Spinal cord (tissue), 10 donors: ENCODE results near the gene NTM. TPM values are rescaled to one million over a fixed set of nuclear protein-coding genes. Genes with fewer than 3 reads are reported as not detected.
"Not testable (repeated sequence)": the region's sequence is repeated elsewhere in the genome, so short reads cannot be mapped to it uniquely, and the experiment has no call there.

Experiments
- DNase-seq, 6 donors: peaks; one replicate each; pipeline versions ENCODE4 v3.0.0 to v3.0.0-alpha.2; 2013 to 2015; ENCODE audit warnings: low spot score in 6 of 6, low read depth in 4 of 6
- H3K27ac ChIP-seq: one replicate; pipeline ENCODE4 v1.5.1; 2013; ENCODE audit warnings: low read depth, low read length, control low read depth
- H3K27me3 ChIP-seq: one replicate; pipeline ENCODE4 v1.6.1; 2013; ENCODE audit warnings: low read length; ENCODE audit not compliant: control insufficient read depth, insufficient read depth
- H3K36me3 ChIP-seq: one replicate; pipeline ENCODE4 v1.6.1; 2013; ENCODE audit warnings: low read length; ENCODE audit not compliant: control insufficient read depth, insufficient read depth
- H3K4me1 ChIP-seq: one replicate; pipeline ENCODE4 v1.6.1; 2013; ENCODE audit warnings: low read length; ENCODE audit not compliant: control insufficient read depth, insufficient read depth
- H3K4me3 ChIP-seq: one replicate; pipeline ENCODE4 v1.5.1; 2013; ENCODE audit warnings: low read depth, low read length, control low read depth
- H3K9me3 ChIP-seq: one replicate; pipeline ENCODE4 v1.6.1; 2013; ENCODE audit warnings: low read length; ENCODE audit not compliant: control insufficient read depth, insufficient read depth
- WGBS: methylation state at CpG from one replicate; pipeline ENCODE4 v1.1.5; 2013; ENCODE audit warnings: missing lambda C conversion rate; ENCODE audit not compliant: insufficient coverage; 5-methylcytosine and 5-hydroxymethylcytosine counted together
- polyA plus RNA-seq, 2 donors: library from polyadenylated mRNA; unstranded; fragments of 120-200 nt; gene quantifications; one replicate each; pipeline ENCODE4 v1.2.1, GENCODE V29; 2013; ENCODE audit not compliant: insufficient read length in 2 of 2
- total RNA-seq, 2 donors: library from RNA; depleted of rRNA in 1 of 2; stranded (reverse); fragments of 120-200 nt in 1 of 2; fragments of >200 nt in 1 of 2; gene quantifications; one replicate each; pipeline versions ENCODE4 v1.2.3 to v1.2.4, GENCODE V29; 2013 to 2014
- donor health status: healthy.

The NTM gene
- total and polyA plus RNA-seq, 4 donors = 69.3 to 181 (median 155) TPM

DNA sequence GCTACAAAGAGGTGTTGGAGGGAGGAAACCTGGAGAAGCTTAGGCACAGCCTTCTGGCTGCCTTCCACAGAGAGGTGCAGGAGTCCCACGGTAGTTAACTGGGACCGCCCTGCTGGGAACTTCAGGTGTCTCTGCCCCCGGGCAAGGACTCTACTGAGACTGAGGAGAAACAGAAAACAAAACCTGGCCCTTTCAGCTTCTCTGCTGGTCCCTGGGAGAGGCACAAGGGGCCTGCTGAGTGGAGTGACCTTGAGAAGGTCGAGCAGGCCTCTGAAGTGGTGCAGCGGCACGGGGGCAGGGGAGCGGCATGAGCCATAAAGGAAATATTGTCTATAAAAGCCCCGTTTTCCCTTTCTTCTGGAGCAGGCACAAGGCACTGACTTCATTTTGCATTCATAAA lies 38.9 kb downstream of the NTM start:
- DNase-seq = no peak
- H3K36me3 ChIP-seq = no peaks in the 10 kb centered on the region
- no peak overlapping the region for H3K4me3 ChIP-seq
- H3K27ac ChIP-seq = no peak overlapping the region
- H3K4me1 ChIP-seq = peaks cover 20% of the 10 kb centered on the region
- H3K9me3 ChIP-seq = no peaks in the 10 kb centered on the region
- no peaks in the 10 kb centered on the region for H3K27me3 ChIP-seq
- WGBS = 47% methylated on average over 8 of the region's 8 CpGs

DNA sequence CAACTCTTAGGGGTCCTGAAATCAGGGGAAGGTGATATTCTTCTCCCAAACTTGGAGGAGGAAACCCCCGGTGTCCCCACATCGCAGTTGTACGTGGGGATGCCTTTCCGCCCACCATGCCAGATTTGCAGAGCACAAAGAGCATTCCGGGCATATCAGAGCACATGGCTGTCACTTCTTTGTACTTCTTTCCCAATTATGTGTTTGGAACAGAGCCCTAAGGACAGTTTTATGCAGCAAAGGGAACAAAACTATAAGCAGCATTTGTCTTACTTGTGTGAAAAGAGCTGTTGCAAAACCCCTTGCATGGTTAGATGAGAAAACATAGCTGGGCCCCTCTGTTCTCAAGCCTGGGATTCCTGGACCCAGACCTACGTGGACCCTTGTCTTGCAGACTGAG lies 41.2 kb downstream of the NTM start:
- 58% methylated on average over 6 of the region's 6 CpGs for WGBS
- peaks cover 20% of the 10 kb centered on the region for H3K4me1 ChIP-seq
- no peak overlapping the region for H3K4me3 ChIP-seq
- no peak overlapping the region for H3K27ac ChIP-seq
- H3K9me3 ChIP-seq = no peaks in the 10 kb centered on the region
- H3K36me3 ChIP-seq = no peaks in the 10 kb centered on the region
- no peaks in the 10 kb centered on the region for H3K27me3 ChIP-seq
- DNase-seq = peak in 1 of 6 donors; percentile 82

DNA sequence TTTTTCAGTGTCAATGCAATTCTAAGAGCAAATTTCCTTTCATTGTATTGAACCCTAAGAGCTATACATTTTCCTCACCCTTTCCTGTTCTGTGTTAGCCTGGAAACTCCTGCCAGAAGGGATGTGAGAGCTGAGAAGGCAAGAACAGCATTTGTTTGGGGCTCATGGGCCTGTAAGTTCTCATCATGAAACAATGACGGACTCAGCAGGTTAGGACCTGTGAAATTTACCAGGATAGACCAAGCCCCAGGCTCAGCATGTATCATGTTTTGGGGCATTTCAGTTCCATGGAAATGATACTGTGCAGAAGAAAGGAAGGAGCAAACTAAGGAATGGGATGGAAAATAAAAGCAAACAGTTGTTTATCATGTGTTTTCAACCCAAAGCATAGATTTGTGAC lies 41.6 kb downstream of the NTM start:
- Histone ChIP-seq H3K27ac (no peak overlapping the region), H3K4me1 (peaks cover 20% of the 10 kb centered on the region), H3K36me3 (no peaks in the 10 kb centered on the region), H3K4me3 (no peak overlapping the region), H3K9me3 (no peaks in the 10 kb centered on the region), H3K27me3 (no peaks in the 10 kb centered on the region)
- 100% methylated on average over 1 of the region's 1 CpG for WGBS
- DNase-seq = no peak

DNA sequence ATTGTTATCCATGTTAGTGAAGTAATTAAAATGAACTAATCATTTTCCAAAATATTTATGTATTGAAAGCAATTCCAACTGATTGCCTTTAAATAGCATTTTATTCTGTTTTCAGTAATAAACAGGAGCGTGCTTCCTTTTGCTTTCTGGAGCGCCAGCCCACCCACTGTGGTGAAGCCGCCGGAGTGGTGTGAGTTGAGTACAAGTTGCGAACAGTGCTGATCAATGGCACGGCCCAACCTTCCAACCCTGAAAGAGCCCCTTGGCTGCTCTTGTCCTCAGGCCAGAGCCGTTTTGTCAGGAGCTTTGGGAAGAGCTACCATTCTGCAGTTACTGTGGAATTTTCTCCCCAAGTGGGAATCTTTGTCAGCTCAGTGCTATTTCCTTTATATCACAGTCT lies 42.8 kb downstream of the NTM start:
- no peak overlapping the region for H3K27ac ChIP-seq
- no peak overlapping the region for H3K4me3 ChIP-seq

DNA sequence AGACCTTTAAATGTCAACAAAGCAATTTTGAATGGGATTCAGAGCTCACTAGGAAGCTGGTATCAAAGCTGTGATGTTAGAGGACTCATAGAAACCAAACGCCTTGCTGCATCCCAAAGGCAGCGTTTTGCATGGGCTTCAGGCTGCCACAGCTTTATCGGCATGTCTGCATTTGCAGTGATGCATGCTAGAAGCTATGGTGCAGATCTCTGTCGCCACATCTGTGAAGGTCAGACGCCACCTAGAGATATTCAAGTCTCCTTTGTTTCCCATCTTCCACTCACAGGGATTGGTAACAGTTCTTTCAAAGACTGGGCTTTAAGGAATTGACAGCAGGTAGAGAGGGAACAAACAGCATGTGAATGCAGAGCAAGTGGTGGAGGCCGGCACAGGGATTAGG lies 47.8 kb downstream of the NTM start:
- no peaks in the 10 kb centered on the region for H3K9me3 ChIP-seq
- H3K27ac ChIP-seq = no peak overlapping the region
- peaks cover 6% of the 10 kb centered on the region for H3K4me1 ChIP-seq
- H3K4me3 ChIP-seq = no peak overlapping the region
- peak in 1 of 6 donors; percentile 82 for DNase-seq
- no peaks in the 10 kb centered on the region for H3K36me3 ChIP-seq
- no peaks in the 10 kb centered on the region for H3K27me3 ChIP-seq
- 65% methylated on average over 3 of the region's 6 CpGs for WGBS

More for the DNA sequence above, 42.8 kb downstream of the NTM start:
- Histone ChIP-seq H3K36me3 (no peaks in the 10 kb centered on the region), H3K9me3 (no peaks in the 10 kb centered on the region), H3K27me3 (no peaks in the 10 kb centered on the region), H3K4me1 (peaks cover 20% of the 10 kb centered on the region)
- no peak for DNase-seq
- 51% methylated on average over 3 of the region's 7 CpGs for WGBS

DNA sequence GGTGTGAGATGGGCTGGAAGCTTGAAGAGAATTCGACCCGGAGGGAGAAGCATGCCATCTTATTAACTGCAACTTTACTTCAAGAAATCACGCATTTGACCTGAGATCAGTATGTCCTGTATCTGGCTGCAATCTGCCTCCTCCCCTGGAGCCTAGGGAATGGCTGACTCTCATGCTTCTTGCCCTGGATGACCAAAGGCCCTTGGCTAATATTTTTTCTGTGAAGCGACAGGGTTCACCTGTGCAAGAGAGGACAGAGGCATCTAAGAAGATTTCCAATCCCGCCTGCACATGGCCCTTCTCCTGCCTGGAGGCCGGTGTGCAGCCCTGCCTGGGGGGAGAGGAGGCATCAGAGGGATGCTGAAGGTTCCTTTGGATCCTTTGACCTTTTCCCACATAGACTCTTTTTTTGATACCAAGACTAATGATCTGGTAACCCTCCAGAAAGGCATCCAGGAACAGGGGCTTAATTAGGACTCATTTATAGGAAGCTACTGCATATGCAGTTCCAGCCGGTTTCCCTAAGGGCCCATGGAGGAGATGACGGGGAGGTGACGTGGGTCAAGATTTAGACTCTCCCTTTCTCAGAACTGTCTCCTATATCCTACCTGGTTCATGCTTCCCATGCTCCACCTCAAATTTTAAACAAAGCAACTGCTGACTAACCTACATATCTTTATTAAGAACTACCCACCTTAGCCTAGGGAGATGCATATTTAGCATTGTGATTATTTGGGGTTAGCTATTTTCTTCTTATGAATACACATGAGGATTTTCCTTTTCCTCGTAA lies 50.8 kb downstream of the NTM start:
- no peak for DNase-seq
- H3K9me3 ChIP-seq = no peaks in the 10 kb centered on the region
- 100% methylated on average over 4 of the region's 10 CpGs for WGBS

DNA sequence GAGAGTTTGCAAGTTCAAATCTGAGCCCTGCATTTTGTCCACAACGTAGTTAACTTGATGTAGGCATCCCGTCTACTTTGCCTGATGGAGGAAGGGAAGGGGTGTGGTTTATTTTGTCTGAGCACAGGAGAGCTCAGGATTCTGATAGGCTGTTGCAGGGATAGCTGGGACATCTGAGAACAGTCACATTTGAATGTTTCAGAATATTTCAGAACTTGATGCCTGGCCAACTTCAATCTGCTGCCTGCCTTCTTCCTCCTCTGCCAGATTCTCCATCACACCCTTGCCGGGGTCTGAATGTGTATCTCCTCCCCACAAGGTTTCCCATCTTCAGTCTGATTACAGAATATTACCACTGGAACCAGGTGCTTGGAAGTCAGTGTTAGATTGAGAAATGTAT lies 51.6 kb downstream of the NTM start:
- no peaks in the 10 kb centered on the region for H3K27me3 ChIP-seq
- 83% methylated on average over 2 of the region's 3 CpGs for WGBS
- peak in 1 of 6 donors; percentile 72 for DNase-seq
- no peaks in the 10 kb centered on the region for H3K36me3 ChIP-seq
- H3K27ac ChIP-seq = no peak overlapping the region
- H3K4me3 ChIP-seq = no peak overlapping the region
- H3K9me3 ChIP-seq = no peaks in the 10 kb centered on the region
- H3K4me1 ChIP-seq = no peaks in the 10 kb centered on the region

More for the DNA sequence above, 50.8 kb downstream of the NTM start:
- Histone ChIP-seq H3K27ac (no peak overlapping the region), H3K4me1 (no peaks in the 10 kb centered on the region), H3K36me3 (no peaks in the 10 kb centered on the region), H3K27me3 (no peaks in the 10 kb centered on the region), H3K4me3 (no peak overlapping the region)

DNA sequence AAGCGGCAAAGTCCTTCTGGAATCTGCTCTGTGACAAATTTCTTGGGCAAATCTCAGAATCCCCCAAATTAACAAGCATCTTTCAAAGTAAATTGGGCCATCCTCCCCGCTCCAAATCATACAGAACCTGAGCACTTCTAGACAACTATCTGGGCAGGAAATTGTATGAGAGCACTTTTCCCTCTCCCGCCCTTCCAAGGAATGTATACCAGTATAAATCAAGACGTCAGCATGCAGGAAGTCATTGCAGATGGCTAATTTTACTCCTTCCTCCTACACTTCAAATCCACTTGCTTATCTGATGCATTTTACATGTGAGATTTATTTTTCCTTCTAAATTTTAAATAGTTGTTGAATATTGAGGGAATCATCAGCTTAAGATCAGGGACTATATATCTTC lies 52.1 kb downstream of the NTM start:
- DNase-seq = no peak
- Histone ChIP-seq H3K36me3 (no peaks in the 10 kb centered on the region), H3K27ac (no peak overlapping the region), H3K4me1 (no peaks in the 10 kb centered on the region), H3K27me3 (no peaks in the 10 kb centered on the region), H3K9me3 (no peaks in the 10 kb centered on the region), H3K4me3 (no peak overlapping the region)
- WGBS = 100% methylated on average over 1 of the region's 4 CpGs

DNA sequence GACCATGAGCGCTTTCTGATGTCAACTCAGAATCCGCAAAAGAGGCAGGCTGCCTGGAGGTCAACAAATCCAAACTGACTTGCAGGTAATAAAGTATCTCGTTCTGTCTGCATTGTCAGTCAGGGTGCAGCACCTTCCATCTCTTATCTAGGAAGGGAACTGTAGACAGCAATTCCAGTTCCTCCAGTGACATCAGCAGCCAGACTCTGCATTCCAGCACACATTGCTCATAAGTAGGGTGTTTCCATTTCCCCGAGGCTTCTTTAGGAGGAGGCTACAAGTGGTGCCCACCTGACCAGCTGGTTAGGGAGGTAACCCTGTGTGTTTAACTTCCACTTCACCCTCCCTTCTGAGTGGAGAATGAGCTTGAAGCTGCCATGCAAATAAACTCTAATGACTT lies 53.3 kb downstream of the NTM start:
- no peaks in the 10 kb centered on the region for H3K4me1 ChIP-seq
- no peaks in the 10 kb centered on the region for H3K36me3 ChIP-seq
- 72% methylated on average over 3 of the region's 4 CpGs for WGBS
- H3K4me3 ChIP-seq = no peak overlapping the region
- no peak for DNase-seq
- no peaks in the 10 kb centered on the region for H3K9me3 ChIP-seq
- no peaks in the 10 kb centered on the region for H3K27me3 ChIP-seq
- H3K27ac ChIP-seq = no peak overlapping the region

DNA sequence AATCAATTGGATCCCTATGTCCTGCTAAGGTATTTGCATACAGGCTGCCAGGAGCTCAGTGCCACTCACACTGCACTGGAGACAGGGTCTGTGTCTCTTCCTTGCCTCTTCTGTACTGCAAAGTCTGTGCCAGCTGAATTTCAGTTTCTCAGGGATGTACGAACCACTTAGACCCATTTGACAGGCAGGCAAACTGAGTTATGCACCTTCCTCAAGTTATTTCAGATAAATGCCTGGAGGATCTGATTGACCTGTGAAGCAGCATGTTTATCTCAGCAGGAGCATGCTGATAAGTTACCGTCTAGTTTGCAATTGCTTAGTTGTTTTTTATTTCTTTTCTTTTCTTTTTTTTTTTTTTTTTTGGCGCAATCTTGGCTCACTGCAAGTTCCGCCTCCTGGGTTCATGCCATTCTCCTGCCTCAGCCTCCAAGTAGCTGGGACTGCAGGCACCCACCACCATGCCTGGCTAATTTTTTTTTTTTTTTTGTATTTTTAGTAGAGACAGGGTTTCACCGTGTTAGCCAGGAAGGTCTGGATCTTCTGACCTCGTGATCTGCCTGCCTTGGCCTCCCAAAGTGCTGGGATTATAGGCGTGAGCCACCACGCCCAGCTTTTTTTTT lies 54.0 kb downstream of the NTM start:
- H3K36me3 ChIP-seq, H3K4me3 ChIP-seq, DNase-seq, H3K4me1 ChIP-seq, H3K27ac ChIP-seq, H3K9me3 ChIP-seq, H3K27me3 ChIP-seq: not testable (repeated sequence)
- 72% methylated on average over 3 of the region's 8 CpGs for WGBS
